ENCODE results near the gene TMEM269.
"Not testable (repeated sequence)": the region's sequence is repeated elsewhere in the genome, so short reads cannot be mapped to it uniquely, and the experiment has no call there.

DNA sequence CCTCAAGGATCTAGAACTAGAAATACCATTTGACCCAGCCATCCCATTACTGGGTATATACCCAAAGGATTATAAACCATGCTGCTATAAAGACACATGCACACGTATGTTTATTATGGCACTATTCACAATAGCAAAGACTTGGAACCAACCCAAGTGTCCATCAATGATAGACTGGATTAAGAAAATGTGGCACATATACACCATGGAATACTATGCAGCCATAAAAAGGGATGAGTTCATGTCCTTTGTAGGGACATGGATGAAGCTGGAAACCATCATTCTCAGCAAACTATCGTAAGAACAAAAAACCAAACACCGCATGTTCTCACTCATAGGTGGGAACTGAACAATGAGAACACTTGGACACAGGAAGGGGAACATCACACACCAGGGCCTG, 30.0 kb downstream of the TMEM269 start:
- TF ChIP-seq, protein P1, sequence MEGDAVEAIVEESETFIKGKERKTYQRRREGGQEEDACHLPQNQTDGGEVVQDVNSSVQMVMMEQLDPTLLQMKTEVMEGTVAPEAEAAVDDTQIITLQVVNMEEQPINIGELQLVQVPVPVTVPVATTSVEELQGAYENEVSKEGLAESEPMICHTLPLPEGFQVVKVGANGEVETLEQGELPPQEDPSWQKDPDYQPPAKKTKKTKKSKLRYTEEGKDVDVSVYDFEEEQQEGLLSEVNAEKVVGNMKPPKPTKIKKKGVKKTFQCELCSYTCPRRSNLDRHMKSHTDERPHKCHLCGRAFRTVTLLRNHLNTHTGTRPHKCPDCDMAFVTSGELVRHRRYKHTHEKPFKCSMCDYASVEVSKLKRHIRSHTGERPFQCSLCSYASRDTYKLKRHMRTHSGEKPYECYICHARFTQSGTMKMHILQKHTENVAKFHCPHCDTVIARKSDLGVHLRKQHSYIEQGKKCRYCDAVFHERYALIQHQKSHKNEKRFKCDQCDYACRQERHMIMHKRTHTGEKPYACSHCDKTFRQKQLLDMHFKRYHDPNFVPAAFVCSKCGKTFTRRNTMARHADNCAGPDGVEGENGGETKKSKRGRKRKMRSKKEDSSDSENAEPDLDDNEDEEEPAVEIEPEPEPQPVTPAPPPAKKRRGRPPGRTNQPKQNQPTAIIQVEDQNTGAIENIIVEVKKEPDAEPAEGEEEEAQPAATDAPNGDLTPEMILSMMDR (IDR thresholded peaks at IDR 0.05) = not testable (repeated sequence)
- not testable (repeated sequence) for TF ChIP-seq POLR2A, POLR2AphosphoS5, EP300 (IDR thresholded peaks at IDR 0.05)

Data from stomach (tissue), 4 donors.